Gastroesophageal sphincter (tissue), 4 donors: Measurements from ENCODE around the gene PTGFR. TPM values are rescaled to one million over a fixed set of nuclear protein-coding genes. Genes with fewer than 3 reads are reported as not detected.

Experiments
- ATAC-seq: fragments of 150-250 bp; one replicate; pipeline ENCODE4 v1.9.1; 2016; ENCODE audit warnings: mild to moderate bottlenecking, moderate library complexity
- H3K27ac ChIP-seq, 4 donors: fragments of 200-600 bp; sonication (generic) in 3 of 4; 1 replicate in 3 of 4; 2 replicates in 1 of 4; pipeline ENCODE4 v1.5.1; 2016 to 2019
- H3K27me3 ChIP-seq: fragments of 200-600 bp; sonication (generic); one replicate; pipeline ENCODE4 v1.5.1; 2019
- H3K36me3 ChIP-seq, 2 donors: fragments of 200-600 bp; sonication (generic); one replicate each; pipeline ENCODE4 v1.5.1; 2019; ENCODE audit warnings: control low read depth in 1 of 2
- H3K4me1 ChIP-seq, 3 donors: fragments of 200-600 bp; sonication (generic); 1 replicate in 2 of 3; 2 replicates in 1 of 3; pipeline ENCODE4 v1.5.1; 2016 to 2019; ENCODE audit warnings: control low read depth in 2 of 3
- H3K4me3 ChIP-seq, 2 donors: fragments of 200-600 bp; sonication (generic); one replicate each; pipeline ENCODE4 v1.5.1; 2019; ENCODE audit warnings: mild to moderate bottlenecking in 1 of 2, moderate library complexity in 1 of 2
- H3K9me3 ChIP-seq, 3 donors: fragments of 200-600 bp; sonication (generic); one replicate each; pipeline ENCODE4 v1.5.1; 2017 to 2019; ENCODE audit warnings: control low read depth in 2 of 3
- EP300 ChIP-seq: sonication (generic); formaldehyde crosslinking; IDR thresholded peaks from one replicate; pipeline ENCODE4 v1.6.1; 2017; ENCODE audit warnings: antibody characterized with exemption, mild to moderate bottlenecking
- POLR2A ChIP-seq, 2 donors: fragments of 450-650 bp; IDR thresholded peaks; one replicate each; pipeline ENCODE4 v1.6.1; 2017; ENCODE audit warnings: antibody characterized with exemption in 2 of 2, mild to moderate bottlenecking in 2 of 2, moderate library complexity in 1 of 2
- POLR2AphosphoS5 ChIP-seq: sonication (generic); formaldehyde crosslinking; IDR thresholded peaks from one replicate; pipeline ENCODE4 v1.6.1; 2017; ENCODE audit warnings: antibody characterized with exemption
- WGBS, 2 donors: methylation state at CpG; one replicate each; pipeline ENCODE4 v1.1.5; 2018; ENCODE audit warnings: low coverage in 1 of 2; 5-methylcytosine and 5-hydroxymethylcytosine counted together
- total RNA-seq, 4 donors: library from RNA; depleted of rRNA; stranded (reverse); fragments of >200 nt; gene quantifications; one replicate each; pipeline ENCODE4 v1.1.0, GENCODE V29; 2016
- TF ChIP-seq, protein P1 (sequence below), 4 experiments: fragments of 200-600 bp in 2 of 4; fragments of 450-650 bp in 2 of 4; sonication (generic) in 1 of 4; IDR thresholded peaks; one replicate each; pipeline ENCODE4 v1.5.1; 2017 to 2019; ENCODE audit warnings: antibody characterized with exemption in 4 of 4, mild to moderate bottlenecking in 2 of 4, moderate library complexity in 2 of 4

Gene PTGFR
- total RNA-seq, 4 donors from 2014 or later = 2.0 to 42.8 (median 7.4) TPM

DNA sequence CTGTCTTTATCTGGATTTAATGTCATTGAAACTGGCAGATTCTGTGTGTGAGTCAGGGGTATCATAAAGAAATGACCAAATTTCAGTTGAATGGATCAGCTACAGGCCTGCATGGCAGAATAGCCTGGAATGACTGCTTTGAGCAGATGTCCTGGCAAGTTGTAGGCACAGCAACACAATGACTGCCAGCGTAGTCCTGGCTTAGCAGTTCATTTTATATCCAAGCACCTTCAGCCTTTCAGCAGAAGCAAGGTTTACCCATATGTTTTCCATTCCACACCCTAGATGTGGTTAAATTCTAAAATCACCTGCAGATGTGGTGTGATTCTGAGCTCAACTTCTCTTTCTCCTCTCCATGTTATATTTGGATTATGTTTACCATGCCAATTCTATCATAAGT, 22.3 kb upstream of the PTGFR start:
- WGBS, 2 donors = 83 to 100% methylated on average over 1 of the region's 1 CpG
- TF ChIP-seq, protein P1, sequence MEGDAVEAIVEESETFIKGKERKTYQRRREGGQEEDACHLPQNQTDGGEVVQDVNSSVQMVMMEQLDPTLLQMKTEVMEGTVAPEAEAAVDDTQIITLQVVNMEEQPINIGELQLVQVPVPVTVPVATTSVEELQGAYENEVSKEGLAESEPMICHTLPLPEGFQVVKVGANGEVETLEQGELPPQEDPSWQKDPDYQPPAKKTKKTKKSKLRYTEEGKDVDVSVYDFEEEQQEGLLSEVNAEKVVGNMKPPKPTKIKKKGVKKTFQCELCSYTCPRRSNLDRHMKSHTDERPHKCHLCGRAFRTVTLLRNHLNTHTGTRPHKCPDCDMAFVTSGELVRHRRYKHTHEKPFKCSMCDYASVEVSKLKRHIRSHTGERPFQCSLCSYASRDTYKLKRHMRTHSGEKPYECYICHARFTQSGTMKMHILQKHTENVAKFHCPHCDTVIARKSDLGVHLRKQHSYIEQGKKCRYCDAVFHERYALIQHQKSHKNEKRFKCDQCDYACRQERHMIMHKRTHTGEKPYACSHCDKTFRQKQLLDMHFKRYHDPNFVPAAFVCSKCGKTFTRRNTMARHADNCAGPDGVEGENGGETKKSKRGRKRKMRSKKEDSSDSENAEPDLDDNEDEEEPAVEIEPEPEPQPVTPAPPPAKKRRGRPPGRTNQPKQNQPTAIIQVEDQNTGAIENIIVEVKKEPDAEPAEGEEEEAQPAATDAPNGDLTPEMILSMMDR (IDR thresholded peaks at IDR 0.05) = no peak
- no peak for TF ChIP-seq POLR2A (IDR thresholded peaks at IDR 0.05)
- TF ChIP-seq EP300 = no peak
- no peak for TF ChIP-seq POLR2AphosphoS5
- Histone ChIP-seq H3K9me3 (no peaks in the 10 kb centered on the region), H3K36me3 (no peaks in the 10 kb centered on the region), H3K27me3 (no peaks in the 10 kb centered on the region), H3K4me1 (no peaks in the 10 kb centered on the region), H3K27ac (no peak overlapping the region), H3K4me3 (no peak overlapping the region)
- ATAC-seq = no peak

DNA sequence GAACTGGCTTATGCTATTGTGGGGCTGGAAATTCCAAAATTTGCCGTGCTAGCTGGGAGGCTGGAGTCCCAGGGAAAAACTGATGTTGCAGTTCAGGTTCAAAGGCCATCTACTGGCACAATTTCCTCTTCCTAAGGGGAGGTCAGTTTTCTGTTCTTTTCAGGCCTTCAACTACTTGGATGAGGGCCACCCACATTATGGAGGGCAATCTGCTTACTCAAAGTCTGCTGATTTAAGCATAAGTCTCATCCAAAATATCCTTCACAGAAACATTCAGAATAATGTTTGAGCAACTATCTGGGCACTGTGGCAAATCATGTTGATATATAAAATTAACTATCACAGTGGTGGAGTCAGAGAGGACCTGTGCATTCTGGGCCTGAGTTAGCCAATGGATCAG, 21.2 kb upstream of the PTGFR start:
- Histone ChIP-seq H3K4me1 (no peaks in the 10 kb centered on the region), H3K9me3 (no peaks in the 10 kb centered on the region), H3K4me3 (no peak overlapping the region), H3K27ac (no peak overlapping the region), H3K27me3 (no peaks in the 10 kb centered on the region), H3K36me3 (no peaks in the 10 kb centered on the region)
- no CpG with 5 or more reads among the region's 1 CpG for WGBS, 2 donors
- TF ChIP-seq, protein P1 (IDR thresholded peaks at IDR 0.05) = no peak
- TF ChIP-seq POLR2A (IDR thresholded peaks at IDR 0.05) (no peak), EP300 (no peak), POLR2AphosphoS5 (no peak)
- no peak for ATAC-seq

DNA sequence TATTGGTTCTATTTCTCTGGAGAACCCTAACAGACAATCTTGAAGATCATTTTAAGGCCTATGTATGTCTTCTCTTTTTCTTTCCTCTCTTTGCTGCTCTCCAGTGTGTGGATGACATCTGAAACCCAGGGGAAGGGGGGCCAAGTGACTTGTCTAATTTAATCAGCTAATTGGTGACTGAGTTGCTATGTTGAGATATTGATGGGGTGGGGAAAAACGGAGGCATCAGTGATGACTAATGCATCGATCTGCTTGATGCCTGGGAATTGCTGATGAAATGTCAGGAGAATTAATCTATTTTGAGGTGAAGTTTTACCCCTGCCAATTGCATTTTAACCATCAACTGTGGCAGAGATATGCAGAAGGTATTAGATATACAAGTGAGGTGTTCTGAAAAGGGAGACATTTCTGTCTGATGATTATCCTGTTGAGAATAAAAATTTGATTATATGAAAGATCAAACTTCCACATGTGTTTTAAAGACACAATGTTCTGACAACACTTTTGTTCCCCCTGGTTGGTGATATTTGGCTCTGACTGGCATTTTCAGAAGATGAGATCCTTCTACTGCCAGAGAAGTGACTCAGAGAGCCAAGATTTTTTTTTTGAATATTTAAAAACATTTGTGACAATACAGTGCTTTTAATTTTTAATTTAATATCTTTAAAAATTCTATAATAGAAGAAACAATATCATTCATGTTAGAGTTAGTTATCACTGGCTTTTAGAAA, 18.7 kb upstream of the PTGFR start:
- Histone ChIP-seq H3K9me3 (no peaks in the 10 kb centered on the region), H3K4me3 (no peak overlapping the region), H3K27me3 (no peaks in the 10 kb centered on the region), H3K36me3 (no peaks in the 10 kb centered on the region), H3K27ac (no peak overlapping the region), H3K4me1 (no peaks in the 10 kb centered on the region)
- TF ChIP-seq, protein P1 (IDR thresholded peaks at IDR 0.05) = no peak
- TF ChIP-seq POLR2AphosphoS5 (no peak), EP300 (no peak), POLR2A (IDR thresholded peaks at IDR 0.05) (no peak)
- no peak for ATAC-seq
- WGBS, 2 donors = 67 to 78% methylated on average over 2 of the region's 2 CpGs

DNA sequence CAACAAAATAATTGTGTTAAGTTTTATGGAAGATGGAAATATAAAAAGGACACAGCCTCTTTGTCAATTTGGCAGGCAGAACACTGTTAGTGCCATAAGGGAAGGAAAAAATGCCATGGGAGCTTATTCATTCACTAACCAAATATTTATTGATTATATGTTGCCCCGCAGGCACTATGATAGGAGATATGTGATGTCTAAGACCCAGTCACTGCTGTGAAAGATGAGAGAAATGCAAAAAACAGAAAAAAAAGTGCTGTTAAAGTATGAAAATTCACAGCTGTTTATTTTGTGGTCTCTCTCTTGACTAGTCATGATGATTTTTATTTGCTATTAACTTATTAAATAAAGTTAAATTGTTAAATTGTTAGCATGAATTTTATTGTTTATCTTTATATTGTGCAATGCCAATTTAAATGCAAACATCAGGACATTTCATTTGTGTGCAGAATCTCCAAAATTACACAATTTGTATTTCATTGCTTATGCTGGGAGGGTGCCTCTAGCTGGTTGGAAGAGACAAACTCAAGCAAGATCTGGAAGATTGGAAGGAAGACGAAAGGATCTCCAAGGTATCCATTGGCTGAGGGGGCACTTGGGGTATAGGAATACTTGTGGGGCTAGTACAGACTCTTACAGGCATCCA, 17.8 kb upstream of the PTGFR start:
- no peak overlapping the region for H3K27ac ChIP-seq
- WGBS, 2 donors = 73% methylated on average over 2 of the region's 2 CpGs; no CpG with 5 or more reads in 1 of the 2 donors
- no peak for ATAC-seq

More for the DNA sequence above, 17.8 kb upstream of the PTGFR start:
- no peak overlapping the region for H3K4me3 ChIP-seq
- H3K9me3 ChIP-seq = no peaks in the 10 kb centered on the region
- H3K27me3 ChIP-seq = no peaks in the 10 kb centered on the region
- H3K36me3 ChIP-seq = no peaks in the 10 kb centered on the region
- no peaks in the 10 kb centered on the region for H3K4me1 ChIP-seq
- TF ChIP-seq POLR2AphosphoS5 (no peak), EP300 (no peak), POLR2A (IDR thresholded peaks at IDR 0.05) (no peak)
- TF ChIP-seq, protein P1 (IDR thresholded peaks at IDR 0.05) = no peak
